Measurements from ENCODE around the gene HNF1B.

HNF1B gene

GRCh38 chr17:37674511-37674910, 70.3 kb downstream of the HNF1B start:
- DNase-seq (ENCODE audit: low read depth in 1 of 2, low spot score in 1 of 2) = no peak

DNA sequence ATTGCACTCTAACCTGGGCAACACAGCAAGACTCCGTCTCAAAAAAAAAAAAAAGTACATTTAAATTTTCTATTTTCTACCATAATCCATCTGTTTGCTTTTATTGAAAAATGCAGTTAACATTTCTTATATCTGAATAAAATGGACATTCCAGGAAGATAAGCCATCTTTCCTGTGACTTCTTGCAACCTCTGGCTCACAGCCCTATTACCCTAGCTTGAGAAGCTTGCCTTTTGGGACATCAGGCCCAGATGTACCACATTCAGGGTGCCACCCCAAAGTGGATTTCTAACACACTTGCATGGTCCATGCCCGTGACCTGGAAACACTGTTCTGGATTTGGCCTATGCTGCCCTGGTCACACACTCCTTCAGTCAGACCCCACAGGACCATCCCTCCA, 71.5 kb downstream of the HNF1B start:
- DNase-seq (ENCODE audit: low read depth in 1 of 2, low spot score in 1 of 2) = no peak

DNA sequence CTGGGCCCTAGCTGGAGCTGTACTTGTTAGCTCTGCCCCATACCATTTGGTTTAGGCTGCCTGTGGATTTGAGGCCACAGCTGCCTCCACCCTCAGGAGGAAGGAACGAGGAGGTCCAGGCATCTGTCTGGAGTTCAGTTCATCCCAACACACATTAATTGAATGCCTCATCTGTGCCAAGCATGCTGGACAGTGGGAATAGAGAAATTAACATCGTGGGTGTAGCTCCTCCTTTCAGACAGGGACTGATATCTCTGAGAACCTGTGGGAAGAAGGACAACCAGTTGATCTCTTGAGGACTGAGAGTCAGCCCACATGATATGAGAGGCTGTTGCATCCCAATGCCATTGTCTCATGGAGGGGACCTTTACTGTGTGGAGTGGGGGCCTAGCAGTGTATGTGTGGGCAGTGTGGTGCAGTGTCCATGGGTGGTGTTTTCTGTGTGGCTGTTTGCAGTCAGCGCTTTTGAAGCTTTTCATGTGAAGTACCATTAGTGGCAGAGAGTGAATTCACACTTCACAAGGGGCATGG, 72.2 kb downstream of the HNF1B start:
- no peak for DNase-seq (ENCODE audit: low read depth in 1 of 2, low spot score in 1 of 2)

DNA sequence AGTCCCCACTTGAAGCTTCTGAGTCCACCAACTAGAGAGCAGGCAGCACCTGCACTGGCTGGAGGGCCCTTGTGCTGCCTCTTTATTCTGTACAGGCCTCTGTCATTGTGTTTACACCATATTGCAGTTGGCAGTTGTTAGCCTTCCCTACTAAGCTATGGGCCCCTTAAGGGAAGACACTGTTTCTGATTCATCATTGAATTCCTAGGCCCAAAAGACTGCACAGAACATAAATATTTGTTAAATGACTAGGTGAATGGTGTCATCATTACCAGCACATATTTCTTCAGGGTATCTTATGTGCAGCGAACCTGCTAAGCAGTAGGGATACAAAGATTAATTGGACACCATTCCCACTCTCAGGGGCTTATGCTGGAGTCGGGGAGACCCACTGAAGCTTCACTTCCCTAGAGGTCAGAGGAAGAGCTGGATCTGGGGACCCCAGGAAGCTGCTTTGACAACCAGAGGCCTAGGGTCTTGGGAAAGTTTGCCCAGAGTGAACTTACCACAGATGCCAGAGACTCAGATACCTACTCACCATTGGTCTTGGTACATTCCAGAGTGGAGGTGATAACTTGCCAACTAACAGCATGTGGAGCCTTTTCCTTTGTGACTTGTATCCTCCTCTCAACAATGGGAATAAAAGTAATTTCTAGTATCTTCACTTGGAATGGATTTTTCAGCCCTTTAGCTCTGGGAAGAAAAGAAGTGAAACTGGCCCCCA, 72.9 kb downstream of the HNF1B start:
- no peak for DNase-seq (ENCODE audit: low read depth in 1 of 2, low spot score in 1 of 2)

GRCh38 chr17:37671028-37671823, 73.6 kb downstream of the HNF1B start:
- DNase-seq (ENCODE audit: low read depth in 1 of 2, low spot score in 1 of 2) = no peak

DNA sequence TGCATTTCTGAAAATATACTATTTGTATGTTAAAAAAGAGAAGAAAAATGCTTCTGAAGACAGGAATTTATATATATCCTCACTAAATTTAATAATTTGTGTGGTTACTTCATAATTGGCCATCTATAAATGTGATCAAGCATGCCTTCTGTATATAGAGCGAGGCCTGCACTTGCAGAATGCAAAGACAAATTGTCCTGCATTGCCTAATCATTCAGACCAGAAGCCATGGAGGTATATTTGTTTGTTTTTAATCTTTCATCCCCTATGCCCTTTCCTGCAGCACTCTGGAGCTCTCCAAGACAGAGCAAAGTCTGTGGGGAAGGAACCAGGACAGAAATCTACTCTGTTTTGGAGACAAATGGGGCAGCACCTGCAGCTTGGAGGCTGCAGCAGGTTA, 77.8 kb downstream of the HNF1B start:
- DNase-seq (ENCODE audit: low read depth in 1 of 2, low spot score in 1 of 2) = no peak

DNA sequence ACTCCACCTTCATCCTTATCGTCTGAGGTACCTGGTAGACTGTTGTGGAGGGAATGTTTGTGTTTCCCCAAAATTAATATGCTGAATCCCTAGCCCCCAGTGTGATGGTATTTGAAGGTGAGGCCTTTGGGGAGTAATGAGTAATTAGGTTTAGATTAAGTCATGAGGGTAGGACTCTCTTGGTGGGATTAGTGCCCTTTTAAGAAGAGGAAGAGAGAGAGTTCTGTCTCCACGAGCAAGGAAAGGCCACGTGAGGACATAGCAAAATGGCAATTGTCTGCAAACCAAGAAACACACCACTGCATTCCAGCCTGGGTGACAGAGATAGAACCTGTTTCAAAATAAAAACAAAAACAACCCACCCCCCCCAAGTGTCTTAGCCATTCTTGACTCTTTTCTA, 80.6 kb downstream of the HNF1B start:
- DNase-seq (ENCODE audit: low read depth in 1 of 2, low spot score in 1 of 2) = no peak

GRCh38 chr17:37662353-37662752, 82.5 kb downstream of the HNF1B start:
- no peak for DNase-seq (ENCODE audit: low read depth in 1 of 2, low spot score in 1 of 2)

GRCh38 chr17:37661400-37662014, 83.4 kb downstream of the HNF1B start:
- no peak for DNase-seq (ENCODE audit: low read depth in 1 of 2, low spot score in 1 of 2)

DNA sequence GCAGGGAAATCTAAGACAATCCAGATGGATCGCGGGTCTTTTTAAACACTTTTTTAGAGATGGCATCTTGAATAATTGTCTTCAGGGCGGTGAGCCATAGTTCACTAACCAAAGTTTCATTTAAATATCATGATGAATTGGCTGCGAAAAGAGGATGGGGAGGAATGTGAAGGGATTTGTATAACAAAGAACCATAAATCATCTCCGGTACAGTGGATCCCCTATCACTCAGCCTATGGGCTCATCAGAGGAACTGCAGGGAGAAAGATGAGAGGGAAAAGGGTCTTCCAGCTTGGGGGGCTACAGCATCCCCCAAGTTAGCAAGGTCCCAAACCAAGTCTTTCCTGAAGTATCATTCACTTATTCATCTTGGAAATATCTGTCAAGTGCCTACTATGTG, 84.9 kb downstream of the HNF1B start:
- DNase-seq (ENCODE audit: low read depth in 1 of 2, low spot score in 1 of 2) = no peak

DNA sequence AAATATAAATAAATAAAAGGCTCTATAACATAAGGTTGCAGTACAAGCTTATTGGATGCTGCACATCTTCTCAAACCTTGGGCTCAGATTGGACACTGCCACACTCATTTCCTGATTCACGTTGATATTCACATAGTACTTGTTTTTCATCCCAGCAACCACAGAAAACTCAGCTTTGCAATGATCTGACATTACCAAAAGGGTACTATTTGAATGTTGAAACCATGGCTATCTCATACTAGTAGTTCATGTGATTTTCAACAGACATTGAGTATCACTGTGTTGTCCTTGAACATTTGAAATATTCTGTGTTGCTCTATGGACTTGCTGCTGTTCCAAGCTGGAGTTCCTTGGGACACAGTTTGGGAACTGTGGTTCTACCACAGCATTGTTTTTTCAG, 87.7 kb downstream of the HNF1B start:
- no peak for DNase-seq (ENCODE audit: low read depth in 1 of 2, low spot score in 1 of 2)

DNA sequence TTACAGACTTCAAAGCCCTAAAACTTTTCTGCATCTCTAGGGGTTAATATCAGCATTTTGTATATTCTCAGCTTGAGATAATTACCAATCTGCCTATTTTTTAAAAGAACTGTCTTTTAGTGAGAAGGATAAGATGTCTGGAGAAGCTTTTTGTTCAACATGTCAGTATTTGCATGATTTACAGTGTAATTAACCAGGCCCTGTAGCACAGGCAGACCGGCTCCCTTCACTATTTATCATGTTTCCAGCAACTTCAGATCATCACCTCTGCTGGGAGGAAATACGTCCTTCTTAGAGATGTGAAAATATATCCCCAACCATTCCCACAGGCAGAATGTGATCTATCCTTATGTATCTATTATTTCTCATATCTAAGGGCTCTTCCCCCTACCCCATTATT, 93.0 kb downstream of the HNF1B start:
- no peak for DNase-seq (ENCODE audit: low read depth in 1 of 2, low spot score in 1 of 2)

DNA sequence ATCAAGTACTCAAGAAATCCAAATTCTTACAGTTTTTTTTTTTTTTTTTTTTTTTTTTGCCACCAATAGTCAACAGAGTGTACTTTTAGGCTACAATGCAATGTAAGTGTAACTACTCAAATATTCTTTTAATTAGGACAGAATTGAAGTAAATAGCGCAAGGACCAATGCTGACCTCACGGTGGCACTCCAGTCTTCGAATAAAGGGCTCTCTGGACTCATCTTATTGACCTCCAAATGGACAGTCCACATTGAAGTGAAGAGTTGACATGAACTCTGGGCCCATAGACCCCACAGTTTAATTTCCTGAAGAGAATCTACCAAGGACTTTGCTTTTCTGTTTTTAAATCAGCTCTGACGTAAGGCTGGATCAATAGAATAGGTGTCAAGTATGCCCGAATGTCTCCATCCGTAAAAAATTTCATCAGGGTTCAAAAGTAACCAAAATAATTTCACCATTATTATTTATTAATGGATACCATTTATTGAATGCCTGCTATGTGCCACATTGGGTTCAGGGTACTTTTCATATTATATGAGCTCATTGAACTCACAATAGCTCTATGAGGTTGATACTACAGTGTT, 94.3 kb downstream of the HNF1B start:
- DNase-seq (ENCODE audit: low read depth in 1 of 2, low spot score in 1 of 2) = no peak

GRCh38 chr17:37648555-37648954, 96.3 kb downstream of the HNF1B start:
- no peak for DNase-seq (ENCODE audit: low read depth in 1 of 2, low spot score in 1 of 2)

DNA sequence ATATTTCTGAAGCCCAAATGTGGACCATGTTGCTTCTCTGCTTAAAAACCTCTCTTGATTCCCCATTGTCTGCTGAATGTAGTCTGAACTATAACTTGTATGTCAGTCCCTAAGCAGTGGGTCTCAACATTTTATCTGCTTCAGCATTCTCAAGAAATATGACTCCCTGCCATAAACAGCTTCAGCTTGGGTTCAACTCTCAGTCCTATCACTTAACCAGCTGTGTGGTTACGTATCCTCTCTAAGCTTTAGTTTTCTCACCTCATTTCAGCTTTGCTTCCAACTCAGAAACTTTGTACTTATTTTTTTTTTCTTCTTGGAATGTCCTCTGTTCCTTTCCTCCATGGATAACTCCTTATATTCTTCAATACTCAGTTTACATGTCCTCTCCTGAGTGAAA, 97.0 kb downstream of the HNF1B start:
- no peak for DNase-seq (ENCODE audit: low read depth in 1 of 2, low spot score in 1 of 2)

DNA sequence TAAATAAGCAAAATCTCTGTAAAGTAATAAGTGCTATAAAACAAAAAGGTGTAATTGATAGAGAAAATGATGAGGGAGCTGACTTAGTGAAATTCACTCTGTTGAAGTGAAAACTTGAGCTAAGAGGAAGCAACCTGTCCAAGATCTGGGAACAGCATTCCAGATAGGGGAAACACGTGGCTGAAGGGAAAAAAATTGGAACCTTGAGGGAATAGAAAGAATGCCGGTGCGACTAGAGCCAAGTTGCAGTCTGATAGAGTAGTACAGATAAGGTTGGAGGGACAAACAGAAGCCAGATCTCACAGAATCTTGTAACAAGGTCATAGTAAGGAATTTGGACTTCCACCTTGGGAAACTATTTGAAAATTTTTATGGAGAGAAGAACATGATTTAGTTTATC, 101.0 kb downstream of the HNF1B start:
- DNase-seq (ENCODE audit: low read depth in 1 of 2, low spot score in 1 of 2) = no peak

DNA sequence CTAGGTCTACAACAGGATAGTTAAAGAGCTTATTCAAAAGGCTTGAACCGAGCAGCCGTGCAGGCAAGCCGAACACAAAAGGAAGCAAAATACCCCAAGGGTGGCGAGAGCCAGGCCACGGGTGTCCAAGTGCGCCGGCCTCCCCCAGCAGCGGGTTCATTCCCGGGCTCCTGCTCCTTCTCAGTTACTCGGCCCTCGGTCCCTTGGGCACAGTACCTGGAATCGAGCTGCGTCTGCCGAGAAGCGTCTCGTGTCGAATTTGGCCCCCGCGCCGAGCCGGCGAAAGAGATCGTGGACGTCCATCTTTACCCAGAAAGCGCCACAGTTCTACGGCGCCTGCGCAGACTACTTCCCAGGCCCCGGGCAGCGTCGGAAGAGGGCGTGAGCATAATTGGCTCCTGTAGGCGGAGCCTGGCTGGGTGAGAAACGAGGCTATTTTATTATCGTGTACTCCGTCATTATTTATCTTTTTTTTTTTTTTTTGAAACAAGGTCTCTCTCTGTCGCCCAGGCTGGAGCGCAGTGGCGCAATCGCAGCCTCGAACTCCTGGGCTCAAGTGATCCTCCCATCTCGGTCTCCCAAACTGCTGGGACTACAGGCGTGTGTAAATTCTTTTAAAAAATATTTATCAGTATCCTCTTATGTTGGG, 101.6 kb downstream of the HNF1B start, which contains the start of gene DDX52:
TSS of gene DDX52 (minus strand) at position 329 of the 649 bp plus-strand sequence. CDS start at position 303, 26 bp downstream.
- DNase-seq (ENCODE audit: low read depth in 1 of 2, low spot score in 1 of 2) = peak; percentile 72 to 77

- DNase-seq (ENCODE audit: low read depth in 1 of 2, low spot score in 1 of 2) = no peak
These were observed 102.2 kb downstream of the HNF1B start for GRCh38 chr17:37642681-37643080.

GRCh38 chr17:37640015-37640414, 104.8 kb downstream of the HNF1B start:
- DNase-seq (ENCODE audit: low read depth in 1 of 2, low spot score in 1 of 2) = no peak

- no peak for DNase-seq (ENCODE audit: low read depth in 1 of 2, low spot score in 1 of 2)
These were observed 106.9 kb downstream of the HNF1B start for GRCh38 chr17:37637956-37638355.

Measured in stimulated activated CD4-positive, alpha-beta T cell treated with anti-CD3 and anti-CD28 coated beads, Interleukin-15, amount 100 ng/mL, for 1 hour (primary cell).